Activated CD8-positive, alpha-beta memory T cell treated with anti-CD3 and anti-CD28 coated beads, Interleukin-2, amount 50 U/mL, for 4 hours (primary cell): ENCODE data around the gene FAAP100.

Source experiments
- DNase-seq: peaks from one replicate; pipeline ENCODE4 v3.0.0-alpha.2; 2020

The FAAP100 gene

GRCh38 chr17:81551458-81552243 is 502 bp downstream of the FAAP100 start:
- DNase-seq: no peak

DNA sequence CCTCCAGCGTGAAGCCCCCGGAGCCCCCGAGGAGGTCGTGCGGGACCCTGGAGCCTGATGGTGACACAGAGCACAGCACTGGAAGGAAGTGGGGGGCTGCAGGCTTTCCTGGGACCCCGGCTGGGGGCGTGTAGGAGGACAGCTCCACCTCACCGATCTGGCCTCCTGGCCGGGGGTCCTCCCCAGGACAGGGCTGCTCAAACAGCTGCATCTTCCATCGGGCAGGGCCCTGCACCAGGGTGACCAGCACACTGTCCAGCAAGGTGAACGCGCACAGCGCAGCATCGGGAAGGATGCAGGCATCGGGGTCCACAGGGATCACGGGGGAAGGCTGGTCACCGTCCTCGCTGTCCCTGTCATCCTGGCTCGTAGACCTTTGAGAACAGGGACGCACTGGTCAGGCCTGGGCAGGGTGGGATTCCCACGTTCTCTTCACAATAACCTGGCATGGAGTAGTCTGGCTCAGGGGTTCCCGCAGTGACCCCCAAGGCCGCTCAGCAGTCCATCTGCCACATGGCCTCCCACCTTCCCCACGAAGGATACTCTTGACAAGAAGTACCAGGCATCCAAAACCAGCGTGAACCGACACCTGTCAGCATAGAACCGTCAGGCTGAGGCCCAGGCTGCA is 1.2 kb downstream of the FAAP100 start:
- DNase-seq: no peak

DNA sequence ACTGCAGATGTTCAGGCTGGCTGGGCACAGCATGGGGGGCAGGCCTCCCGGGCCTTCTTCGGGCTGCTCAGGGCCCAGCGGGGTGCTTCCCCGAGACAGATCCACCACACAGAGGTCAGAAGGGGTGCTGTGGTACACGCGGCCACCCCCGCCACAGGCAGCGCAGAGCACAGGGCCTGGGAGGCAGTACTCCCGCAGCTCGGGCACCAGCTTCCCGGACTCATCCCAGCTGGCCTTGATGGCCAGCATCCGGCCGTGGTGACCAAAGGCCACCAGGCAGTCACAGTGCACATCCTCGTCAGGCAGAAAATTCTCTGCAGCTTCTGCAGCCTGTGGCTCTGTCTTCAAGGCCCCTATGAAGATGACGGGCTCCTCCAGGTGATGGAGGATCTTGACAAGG is 1.9 kb downstream of the FAAP100 start:
- DNase-seq: no peak

GRCh38 chr17:81549826-81550225 is 2.3 kb downstream of the FAAP100 start:
- DNase-seq: no peak

DNA sequence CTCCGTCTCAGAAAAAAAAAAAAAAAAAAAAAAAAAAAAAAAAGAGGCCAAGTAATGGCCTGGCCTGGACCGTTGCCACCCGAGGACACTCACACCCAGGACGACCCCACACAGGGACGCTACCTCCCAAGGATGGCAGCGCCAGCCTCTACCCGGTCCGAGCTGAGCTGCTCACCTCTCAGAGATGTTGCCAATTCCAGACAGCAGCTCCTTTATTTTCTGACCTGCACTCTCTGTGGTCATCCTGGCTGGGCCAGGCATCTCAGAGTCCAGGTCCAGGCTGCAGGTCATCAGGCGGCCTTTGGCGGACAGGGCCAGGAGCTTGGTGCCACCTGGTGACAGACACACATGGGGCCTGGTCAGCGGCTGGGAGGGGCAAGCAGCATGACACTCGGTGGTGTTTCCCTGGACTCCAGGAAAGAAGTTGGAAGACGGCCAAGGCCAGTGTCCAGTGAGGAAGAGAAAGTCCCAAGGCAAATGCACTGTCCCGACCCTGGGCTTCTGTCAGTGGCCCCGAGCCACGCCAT is 3.1 kb downstream of the FAAP100 start:
- DNase-seq: no peak

DNA sequence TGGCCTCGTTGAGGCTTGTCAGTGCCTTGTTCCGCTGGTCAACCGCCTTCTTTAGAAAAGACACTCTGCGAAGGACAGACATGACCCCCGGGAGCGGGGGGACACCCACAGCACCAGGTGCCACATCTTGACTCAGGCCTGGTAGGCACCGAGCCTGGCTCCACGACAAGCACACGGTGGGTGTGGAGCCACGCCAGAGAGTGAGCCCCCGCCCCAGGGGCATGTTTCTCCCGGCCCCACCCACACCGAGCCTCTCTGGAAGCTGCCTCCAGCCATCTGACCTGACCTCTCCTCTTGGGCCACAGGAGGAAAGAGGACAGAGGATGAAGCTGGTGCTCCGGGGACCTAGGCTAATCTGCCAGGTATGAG is 4.6 kb downstream of the FAAP100 start:
- no peak for DNase-seq

DNA sequence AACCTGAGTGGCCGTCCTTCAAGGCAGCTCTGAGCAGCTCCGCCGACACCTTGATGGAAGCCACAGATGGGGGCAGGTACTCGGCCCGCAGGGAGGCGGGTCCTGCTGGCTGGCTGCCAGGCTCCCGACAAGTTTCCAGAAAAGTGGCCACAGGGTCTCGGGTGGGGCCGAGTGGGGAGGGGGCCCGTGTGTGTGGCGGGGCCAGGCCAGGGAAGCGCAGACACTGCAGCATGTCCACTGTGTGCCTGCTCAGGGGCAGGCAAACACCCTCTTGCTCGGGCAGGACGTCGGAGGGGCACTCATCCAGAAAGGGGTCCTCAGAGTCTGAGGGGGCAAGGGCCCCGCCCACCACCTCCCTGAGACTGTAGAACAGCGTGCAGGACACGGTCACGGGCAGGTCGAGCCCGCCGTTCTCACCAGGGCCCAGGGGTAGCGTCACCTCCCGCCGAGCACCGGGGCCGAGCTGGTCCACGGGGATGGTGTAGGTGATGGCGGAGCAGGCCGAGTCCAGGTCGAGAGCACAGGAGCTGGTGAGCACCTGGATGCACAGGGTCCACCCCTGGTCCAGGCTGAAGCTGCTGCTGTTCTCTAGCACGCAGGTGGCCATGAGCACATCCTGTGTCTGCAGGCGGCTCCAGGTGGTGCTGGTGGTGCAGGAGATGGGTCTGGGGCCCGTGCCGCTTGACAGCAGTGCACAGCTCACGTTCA is 5.1 kb downstream of the FAAP100 start:
- no peak for DNase-seq

DNA sequence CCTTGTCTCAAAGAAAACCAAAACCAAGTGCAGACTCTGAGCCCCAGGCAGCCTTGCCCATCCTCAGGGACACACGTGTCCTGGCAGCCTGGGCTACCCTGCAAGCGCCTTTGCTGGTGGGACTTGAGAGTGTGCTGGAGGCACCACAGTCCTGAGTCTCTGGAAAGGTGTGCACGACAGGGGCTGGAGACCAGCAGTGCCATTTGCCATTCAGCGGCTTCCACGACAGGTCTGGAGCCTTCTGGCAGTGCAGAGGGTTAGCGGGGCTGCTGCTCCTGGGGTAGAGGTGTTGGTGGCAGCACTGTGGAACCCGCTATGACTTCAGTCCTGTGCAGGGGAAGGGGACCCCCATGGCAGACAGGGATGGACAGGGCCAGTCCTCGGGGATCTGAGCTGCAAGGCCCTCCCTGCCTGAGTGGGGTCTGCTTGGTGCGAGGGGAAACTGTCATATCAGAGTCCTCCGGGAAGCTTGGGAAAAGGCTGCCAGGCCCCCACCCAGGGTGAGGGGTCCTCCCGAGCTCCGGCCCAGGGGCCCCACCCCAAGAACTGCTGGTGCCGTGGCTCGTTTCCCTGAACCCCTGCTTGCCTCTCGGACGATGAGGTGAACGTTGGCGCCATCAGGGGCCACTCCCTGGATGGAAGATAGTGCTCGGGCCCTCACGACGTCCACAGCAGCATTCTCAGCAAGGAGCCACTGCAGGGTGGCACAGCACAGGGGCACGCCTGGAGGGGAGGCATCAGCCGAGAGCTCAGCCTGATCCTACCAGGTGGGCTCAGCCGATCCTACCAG is 6.8 kb downstream of the FAAP100 start:
- DNase-seq: no peak

GRCh38 chr17:81544281-81544974 is 7.7 kb downstream of the FAAP100 start:
- DNase-seq: no peak

- DNase-seq: no peak
Observed at GRCh38 chr17:81543756-81544155, 8.4 kb downstream of the FAAP100 start.

DNA sequence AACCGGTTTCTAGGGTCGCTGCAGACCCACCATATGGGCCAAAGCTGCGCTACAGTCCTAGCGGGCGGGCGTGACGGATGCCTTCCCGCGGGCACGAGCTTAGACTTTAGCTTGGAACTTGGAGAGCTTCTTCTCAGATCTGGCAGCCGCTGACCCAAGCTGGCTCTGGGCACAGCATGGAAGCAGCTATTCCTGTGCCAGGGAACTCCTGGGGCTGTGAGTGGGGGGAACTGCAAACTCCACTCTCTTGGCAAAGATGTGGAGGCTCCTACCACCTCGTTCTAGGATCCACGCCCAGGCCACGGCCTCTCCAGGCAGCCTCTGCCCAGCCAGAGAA is 8.8 kb downstream of the FAAP100 start:
- no peak for DNase-seq

- DNase-seq: no peak
Observed at GRCh38 chr17:81542431-81543338, 9.5 kb downstream of the FAAP100 start.

- no peak for DNase-seq
Observed at GRCh38 chr17:81541123-81541522, 11.0 kb downstream of the FAAP100 start.

GRCh38 chr17:81540676-81541027 is 11.5 kb downstream of the FAAP100 start:
- no peak for DNase-seq

GRCh38 chr17:81539961-81540675 is 12.0 kb downstream of the FAAP100 start:
- no peak for DNase-seq

DNA sequence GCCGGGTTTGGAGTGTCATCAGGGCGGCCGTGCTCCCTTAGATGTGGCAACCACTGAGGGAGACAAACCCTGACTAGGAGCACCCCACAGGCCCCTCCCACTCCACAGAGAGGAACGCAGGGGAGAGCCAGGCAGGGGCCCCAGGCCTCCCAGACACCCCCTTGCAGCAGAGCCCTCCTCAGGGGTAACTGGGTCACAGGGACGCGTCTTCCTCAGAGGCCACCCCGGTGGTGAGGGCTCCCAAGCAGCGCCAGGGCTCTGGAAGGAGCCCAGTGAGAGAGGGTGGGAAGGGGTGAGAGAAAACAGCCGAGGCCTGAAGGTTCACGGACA is 12.6 kb downstream of the FAAP100 start:
- no peak for DNase-seq

DNA sequence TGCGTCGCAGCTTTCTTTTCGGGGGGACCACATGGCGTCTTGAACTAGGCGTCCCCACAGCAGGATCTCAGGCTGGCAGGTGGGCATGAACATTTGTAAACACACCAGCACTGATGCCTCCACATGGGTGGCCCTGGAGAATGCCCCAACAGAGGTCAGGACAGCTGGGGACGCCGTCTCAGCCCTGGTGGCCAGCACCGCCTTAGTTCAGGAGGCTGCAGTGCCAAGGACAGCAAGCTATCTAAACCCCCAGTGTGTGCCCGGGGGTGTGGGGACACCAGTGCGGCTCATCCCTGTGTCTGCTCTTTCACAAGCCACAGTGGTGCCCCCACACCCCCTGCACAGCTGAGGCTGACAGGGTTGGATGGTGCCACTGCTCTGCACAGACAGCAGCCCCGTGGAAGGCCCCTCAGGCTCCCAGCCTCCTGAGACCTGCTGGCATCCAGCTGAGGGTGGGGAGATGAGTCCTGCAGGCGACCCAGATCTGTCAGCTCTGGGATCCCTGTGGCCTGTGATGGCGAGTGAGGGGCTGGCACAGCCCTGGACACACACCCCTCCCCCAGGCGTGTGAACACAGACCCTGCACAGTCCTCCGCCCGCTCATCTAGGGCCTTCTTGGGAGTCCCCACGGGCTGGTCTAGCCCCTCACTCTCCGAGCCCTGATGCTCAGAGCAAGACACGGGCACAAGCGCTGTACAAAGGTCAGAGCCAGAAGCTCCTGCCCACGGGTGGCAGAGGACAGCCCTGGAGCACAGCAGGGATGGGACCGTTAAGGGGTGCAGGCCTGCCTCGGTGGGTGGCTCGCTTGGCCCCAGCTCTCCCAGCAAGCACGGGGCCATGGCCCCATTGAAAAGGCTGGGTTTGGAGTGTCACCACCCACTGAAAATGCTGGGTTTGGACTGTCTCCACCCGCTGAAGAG is 13.2 kb downstream of the FAAP100 start:
- no peak for DNase-seq

DNA sequence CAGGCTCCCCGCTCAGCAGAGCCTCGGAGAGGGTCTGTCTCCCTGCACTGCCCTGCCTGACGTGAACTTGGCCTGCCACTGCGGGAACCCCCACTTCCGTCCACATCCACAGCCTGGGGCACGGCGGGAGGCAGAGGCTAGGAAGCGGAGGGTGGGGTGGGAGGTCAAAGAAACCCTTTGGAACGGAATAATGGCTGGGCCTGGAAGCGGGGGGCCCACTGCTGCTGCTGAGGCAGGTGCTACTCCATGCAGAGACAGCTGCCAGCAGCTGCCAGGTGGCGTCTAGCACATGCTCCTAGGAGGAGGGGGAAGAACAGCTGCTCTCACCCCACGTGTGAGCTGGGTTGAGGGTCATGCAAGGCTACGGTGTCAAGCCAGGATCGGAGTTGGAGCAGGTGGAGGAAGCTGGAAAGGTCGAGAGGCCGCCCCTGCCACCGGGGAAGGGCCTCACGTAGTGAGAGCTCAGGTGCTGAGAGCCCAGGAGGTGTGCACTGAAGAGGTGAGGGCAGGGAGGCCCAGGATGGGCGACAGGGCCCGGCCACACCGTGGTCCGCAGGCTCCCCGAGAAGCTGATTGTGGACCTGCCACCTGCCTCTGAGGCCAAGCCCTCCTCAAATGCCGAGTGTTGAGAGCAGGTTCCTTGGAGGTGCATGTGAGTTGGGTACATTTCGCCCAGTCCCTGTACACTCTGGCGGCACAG is 14.1 kb downstream of the FAAP100 start:
- no peak for DNase-seq

DNA sequence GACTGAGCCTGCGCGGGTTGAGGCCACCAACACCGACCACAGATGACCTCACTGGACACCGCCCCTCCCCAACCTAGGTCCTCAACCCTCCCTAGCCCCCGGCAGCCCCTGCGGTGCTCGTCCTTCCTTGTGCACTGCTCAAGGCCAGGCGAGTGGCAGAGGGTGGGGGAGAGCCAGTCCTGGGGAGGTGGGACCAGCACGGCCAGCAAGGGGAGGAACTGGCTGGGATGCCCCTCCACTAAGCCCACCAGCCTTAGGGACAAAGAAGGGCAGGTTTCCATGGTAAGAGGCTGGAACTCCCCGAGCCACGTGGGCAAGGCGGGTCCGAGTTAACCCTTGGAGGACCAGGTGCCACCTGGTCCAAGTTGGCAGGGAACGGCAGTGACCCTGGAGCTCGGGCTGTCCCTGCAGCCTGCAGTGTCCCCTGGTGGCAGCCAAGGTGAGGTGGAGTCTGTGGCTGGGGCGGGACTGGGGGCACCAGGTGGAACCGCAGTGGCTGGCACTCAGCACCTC is 14.8 kb downstream of the FAAP100 start:
- DNase-seq: no peak
